C4-2B (cell line): ENCODE measurements around the gene MAGOH.

Source experiments
- H3K27ac ChIP-seq: fragments of 450-650 bp; 2 replicates; pipeline ENCODE4 v1.5.1; 2017
- ZFX ChIP-seq: fragments of 450-650 bp; IDR thresholded peaks from 2 replicates; pipeline ENCODE4 v1.6.1; 2017
- TF ChIP-seq, protein P1 (sequence below): fragments of 450-650 bp; conservative IDR thresholded peaks from 2 replicates; pipeline ENCODE4 v1.5.1; 2017; ENCODE audit warnings: mild to moderate bottlenecking

The MAGOH gene

GRCh38 chr1:53203466-53203865 lies 34.9 kb downstream of the MAGOH start:
- TF ChIP-seq ZFX = no peak
- TF ChIP-seq, protein P1, sequence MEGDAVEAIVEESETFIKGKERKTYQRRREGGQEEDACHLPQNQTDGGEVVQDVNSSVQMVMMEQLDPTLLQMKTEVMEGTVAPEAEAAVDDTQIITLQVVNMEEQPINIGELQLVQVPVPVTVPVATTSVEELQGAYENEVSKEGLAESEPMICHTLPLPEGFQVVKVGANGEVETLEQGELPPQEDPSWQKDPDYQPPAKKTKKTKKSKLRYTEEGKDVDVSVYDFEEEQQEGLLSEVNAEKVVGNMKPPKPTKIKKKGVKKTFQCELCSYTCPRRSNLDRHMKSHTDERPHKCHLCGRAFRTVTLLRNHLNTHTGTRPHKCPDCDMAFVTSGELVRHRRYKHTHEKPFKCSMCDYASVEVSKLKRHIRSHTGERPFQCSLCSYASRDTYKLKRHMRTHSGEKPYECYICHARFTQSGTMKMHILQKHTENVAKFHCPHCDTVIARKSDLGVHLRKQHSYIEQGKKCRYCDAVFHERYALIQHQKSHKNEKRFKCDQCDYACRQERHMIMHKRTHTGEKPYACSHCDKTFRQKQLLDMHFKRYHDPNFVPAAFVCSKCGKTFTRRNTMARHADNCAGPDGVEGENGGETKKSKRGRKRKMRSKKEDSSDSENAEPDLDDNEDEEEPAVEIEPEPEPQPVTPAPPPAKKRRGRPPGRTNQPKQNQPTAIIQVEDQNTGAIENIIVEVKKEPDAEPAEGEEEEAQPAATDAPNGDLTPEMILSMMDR = no peak
- H3K27ac ChIP-seq = no peak overlapping the region

DNA sequence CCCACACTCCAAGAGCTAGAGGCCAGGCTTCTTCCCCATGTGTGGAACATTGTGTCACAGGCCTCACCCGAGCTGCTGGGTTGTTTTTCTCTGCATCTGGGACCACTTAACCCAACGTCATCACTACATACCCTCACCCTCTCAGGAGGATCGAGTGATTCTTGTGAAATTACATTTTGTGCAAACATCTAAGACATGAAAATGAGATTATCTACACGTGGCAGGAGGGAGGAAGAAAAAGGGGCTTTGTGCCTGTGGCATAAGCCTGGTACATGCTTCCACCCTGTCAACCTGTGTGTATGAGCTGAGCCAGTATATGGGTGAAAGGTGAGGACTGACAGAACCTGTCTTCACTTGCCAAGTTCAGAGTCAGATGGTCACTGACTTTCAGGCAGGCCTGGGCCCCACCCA lies 40.1 kb downstream of the MAGOH start:
- no peak overlapping the region; the same call in 1 of the 2 replicates for H3K27ac ChIP-seq
- no peak for TF ChIP-seq ZFX
- TF ChIP-seq, protein P1 = no peak

DNA sequence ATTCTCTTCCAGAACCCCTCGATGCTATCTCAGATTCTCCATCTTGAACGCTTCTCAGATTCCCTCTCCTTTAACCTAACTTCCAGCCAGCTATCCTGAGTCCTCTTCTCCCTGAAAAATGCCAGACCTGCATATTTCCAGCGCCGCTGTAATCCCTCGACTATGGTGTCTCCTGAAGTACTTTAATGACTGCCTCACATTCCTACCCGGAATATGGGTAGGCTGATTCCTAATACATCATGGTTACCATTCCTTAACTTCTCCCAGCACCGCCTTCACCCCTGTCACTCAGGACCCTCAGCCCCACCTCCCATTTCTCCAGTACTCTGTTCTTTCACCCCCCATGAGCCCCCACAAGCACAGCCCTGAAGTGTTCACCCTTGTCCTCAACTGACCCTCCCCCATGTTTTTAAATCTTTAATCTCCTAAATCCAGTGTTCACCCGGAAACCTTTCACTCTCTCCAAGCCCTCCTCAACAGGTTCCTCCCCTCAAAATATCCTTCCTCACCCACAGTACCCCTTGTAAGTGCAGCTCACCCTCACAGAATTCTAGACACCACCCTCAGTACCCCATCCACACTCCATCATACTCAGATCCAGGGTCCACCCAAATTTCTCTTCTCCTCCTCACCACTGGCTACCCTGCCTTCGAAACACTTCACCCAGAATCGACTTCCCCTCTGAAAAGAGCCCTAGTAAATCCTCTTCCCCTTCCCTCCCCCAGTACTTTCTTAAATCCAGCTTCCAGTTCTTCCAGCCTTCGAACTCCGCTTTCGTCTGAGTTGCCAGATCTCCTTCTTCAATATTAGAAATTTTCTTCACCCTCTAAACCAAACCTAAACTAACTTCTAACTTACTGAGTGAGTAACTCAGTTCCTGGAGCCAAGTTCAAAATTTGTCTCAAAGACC lies 40.8 kb downstream of the MAGOH start:
- TF ChIP-seq, protein P1 = no peak
- TF ChIP-seq ZFX = no peak
- peak overlapping the region; percentile 98 for H3K27ac ChIP-seq

GRCh38 chr1:53196485-53197290 lies 41.6 kb downstream of the MAGOH start, which contains the start of gene CPT2:
TSS of gene CPT2 (plus strand) at chr1:53196824. CDS start at chr1:53196944, 120 bp downstream.
- peak within 1 kb of the TSS; percentile 98 for H3K27ac ChIP-seq
- TF ChIP-seq ZFX = peak; percentile 75
- TF ChIP-seq, protein P1 = no peak; the same call in 1 of the 2 replicates

- H3K27ac ChIP-seq = peak overlapping the region; percentile 98
- TF ChIP-seq, protein P1 = no peak
- TF ChIP-seq ZFX = no peak
These were observed 42.3 kb downstream of the MAGOH start for GRCh38 chr1:53196017-53196484.

DNA sequence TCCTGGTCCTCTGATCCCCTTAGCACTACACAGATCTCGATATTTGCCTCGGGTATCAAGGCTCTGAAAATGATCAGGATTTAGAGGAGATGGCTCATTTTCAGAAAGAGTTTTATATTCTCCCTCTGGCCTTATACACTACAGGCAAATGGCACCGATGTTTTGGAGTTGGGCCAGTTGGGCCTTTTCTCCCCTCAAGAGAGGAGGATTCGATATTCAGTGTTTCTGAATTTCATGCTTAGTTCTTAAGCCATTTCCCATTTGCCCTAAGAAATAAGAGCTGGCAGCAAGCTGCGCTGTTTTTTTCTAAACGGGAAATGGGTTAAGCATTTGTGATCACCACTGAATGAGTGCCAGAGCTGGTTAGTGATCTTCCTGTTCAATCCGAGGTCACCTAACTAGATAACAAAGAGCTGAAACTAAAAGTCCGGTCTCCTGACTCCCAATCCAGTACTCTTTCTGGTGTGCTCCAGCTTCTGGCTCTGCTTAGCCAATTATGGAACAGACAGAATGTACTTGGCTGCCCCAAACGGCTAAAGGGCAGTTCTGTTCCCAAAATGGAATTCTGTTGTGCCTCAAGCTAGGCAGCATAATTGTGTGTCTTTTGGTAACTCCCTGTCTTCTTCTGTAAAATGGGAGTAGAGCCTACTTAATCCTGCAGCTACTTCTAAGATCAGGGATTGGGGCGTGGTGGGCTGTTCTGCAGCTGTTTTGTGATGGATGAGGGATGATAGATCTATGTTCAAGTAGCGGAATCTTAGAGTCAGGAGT lies 42.9 kb downstream of the MAGOH start:
- peak overlapping the region; percentile 98; the same call in 1 of the 2 replicates for H3K27ac ChIP-seq
- TF ChIP-seq, protein P1 = no peak
- TF ChIP-seq ZFX = no peak
